GM20431 (cell line): ENCODE results near the gene GFOD1.

Experiments
- in situ Hi-C: fragments of 300-500 bp; cut with MseI, MboI; formaldehyde crosslinking; loops from one replicate; pipeline ENCODE4 v1.15.0; 2020; ENCODE audit warnings: low sequenced_read_pairs; ENCODE audit not compliant: unreplicated experiment

The GFOD1 gene

GRCh38 chr6:13431861-13432465 lies 55.4 kb downstream of the GFOD1 start:
- in situ Hi-C loops: no loop called here

- in situ Hi-C loops: no loop called here
These were observed 56.2 kb downstream of the GFOD1 start for GRCh38 chr6:13431059-13431656.

- in situ Hi-C loops: no loop called here
These were observed 58.0 kb downstream of the GFOD1 start for GRCh38 chr6:13429406-13429753.

GRCh38 chr6:13428583-13429405 lies 58.6 kb downstream of the GFOD1 start:
- in situ Hi-C loops: no loop called here

- in situ Hi-C loops: no loop called here
These were observed 59.4 kb downstream of the GFOD1 start for GRCh38 chr6:13427801-13428582.

GRCh38 chr6:13427316-13427715 lies 60.1 kb downstream of the GFOD1 start:
- in situ Hi-C loops: no loop called here

GRCh38 chr6:13425943-13426931 lies 61.2 kb downstream of the GFOD1 start:
- in situ Hi-C loops: no loop called here

GRCh38 chr6:13425270-13425873 lies 62.0 kb downstream of the GFOD1 start:
- in situ Hi-C loops: no loop called here

GRCh38 chr6:13423252-13423651 lies 64.1 kb downstream of the GFOD1 start:
- in situ Hi-C loops: no loop called here

- in situ Hi-C loops: no loop called here
These were observed 64.6 kb downstream of the GFOD1 start for GRCh38 chr6:13422681-13423221.

- in situ Hi-C loops: no loop called here
These were observed 65.9 kb downstream of the GFOD1 start for GRCh38 chr6:13421425-13422059.

GRCh38 chr6:13420269-13420668 lies 67.1 kb downstream of the GFOD1 start:
- in situ Hi-C loops: no loop called here

GRCh38 chr6:13419422-13420195 lies 67.8 kb downstream of the GFOD1 start:
- in situ Hi-C loops: no loop called here

- in situ Hi-C loops: no loop called here
These were observed 68.6 kb downstream of the GFOD1 start for GRCh38 chr6:13418844-13419243.

GRCh38 chr6:13417954-13418353 lies 69.4 kb downstream of the GFOD1 start:
- in situ Hi-C loops: no loop called here

GRCh38 chr6:13417431-13417830 lies 70.0 kb downstream of the GFOD1 start:
- in situ Hi-C loops: no loop called here

GRCh38 chr6:13415283-13415682 lies 72.1 kb downstream of the GFOD1 start:
- in situ Hi-C loops: no loop called here
